Glomerular visceral epithelial cell (primary cell): ENCODE data around the gene ZBTB7C.

Experiments
- DNase-seq: peaks from one replicate; pipeline ENCODE4 v3.0.0-alpha.2; 2016; ENCODE audit errors: extremely low spot score

ZBTB7C gene

DNA sequence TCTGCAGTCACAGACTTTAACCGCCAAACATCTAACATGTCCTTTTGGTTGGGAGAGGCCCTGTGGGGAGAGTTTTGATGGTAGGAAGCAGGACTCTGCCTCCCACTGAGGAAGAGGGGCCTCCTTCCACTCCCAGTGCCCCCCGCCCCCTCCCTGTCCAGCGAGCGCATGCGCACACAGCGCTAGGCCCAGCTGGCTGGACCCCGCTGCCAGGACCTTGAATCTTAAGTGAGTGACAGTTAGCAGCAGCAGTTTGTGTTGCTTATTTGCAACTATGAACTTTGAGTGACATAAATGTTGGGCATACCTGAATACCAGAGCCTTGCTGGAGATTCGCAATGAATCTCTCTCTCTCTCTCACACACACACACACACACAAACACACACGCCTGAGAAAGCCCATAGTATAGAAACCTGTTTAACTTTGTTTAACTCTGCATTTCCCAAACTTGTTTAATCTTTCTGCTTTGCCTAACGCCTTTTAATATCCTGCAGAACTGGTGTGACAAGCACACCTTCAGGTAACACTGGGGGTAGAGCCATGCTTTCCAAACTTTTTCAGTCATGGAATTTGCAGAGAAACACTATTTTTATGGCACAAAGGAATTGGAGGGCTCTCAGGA lies 344.1 kb downstream of the ZBTB7C start:
- DNase-seq = no peak

- no peak for DNase-seq
These were observed 347.2 kb downstream of the ZBTB7C start for GRCh38 chr18:48061781-48062570.

DNA sequence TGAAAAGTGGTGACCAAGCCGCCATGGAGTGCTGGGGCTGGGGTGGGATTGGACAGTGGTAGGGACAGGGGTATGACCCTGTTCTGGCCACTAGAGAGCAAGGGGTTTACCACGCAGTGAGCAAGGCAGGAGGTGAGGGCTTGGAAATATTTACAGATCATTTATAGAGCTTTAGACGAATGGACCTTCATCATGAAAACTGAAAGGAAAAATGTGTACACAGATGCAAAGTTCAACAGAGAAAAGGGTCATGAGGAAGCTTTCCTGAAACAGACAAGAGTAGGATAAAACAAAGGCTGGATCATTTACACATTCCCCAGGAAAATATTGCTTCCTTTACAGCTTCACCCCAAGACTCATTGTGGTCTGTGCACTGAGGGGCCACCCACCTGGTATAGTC lies 348.2 kb downstream of the ZBTB7C start:
- no peak for DNase-seq

- DNase-seq = no peak
These were observed 348.8 kb downstream of the ZBTB7C start for GRCh38 chr18:48060346-48060745.

DNA sequence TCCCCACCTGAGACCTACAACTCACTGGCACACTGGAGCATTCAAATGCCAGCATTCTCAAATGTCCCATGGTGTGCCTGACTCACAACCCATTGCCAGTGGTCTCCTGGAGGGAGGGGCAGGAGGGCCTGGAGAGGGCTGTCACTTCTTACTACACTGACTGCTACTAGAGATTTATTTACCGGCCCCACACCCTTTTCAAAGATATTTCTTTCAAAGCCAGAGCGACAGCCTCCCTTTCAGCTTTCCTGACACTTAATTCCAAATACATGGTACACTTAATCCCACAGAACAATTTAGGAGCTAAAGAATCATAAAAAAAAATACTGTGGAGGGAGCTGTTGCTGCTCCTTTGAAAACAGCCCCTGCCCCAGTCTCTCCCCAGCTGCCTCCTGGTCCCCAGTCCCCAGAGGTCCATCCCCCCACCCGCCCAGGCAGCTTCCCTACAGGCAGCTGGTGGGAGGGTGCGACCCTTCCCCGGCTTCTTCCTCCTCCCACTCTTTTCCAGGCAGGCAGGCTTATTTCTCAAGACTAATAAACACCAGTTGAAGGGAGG lies 349.6 kb downstream of the ZBTB7C start:
- no peak for DNase-seq

DNA sequence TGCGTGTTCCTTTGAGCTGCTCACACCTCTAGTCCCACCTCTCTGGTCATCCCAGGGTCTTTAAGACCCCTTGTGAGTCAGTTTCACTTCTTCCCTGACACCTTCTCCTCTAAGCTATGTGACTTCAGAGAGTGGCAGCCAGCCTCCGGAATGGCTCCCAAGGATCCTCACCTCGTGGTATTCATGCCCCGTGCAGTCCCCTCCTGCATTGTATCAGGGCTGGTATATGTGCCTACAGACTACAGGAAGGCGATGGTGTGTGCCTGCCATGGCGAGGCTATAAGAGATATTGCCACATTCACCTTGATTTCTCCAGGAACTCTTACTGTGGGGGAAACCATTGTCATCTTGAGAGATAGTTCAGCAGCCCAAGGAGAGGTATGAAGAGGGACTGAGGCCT lies 350.7 kb downstream of the ZBTB7C start:
- DNase-seq = no peak

- no peak for DNase-seq
These were observed 352.2 kb downstream of the ZBTB7C start for GRCh38 chr18:48057018-48057417.

- no peak for DNase-seq
These were observed 353.8 kb downstream of the ZBTB7C start for GRCh38 chr18:48055351-48055750.

DNA sequence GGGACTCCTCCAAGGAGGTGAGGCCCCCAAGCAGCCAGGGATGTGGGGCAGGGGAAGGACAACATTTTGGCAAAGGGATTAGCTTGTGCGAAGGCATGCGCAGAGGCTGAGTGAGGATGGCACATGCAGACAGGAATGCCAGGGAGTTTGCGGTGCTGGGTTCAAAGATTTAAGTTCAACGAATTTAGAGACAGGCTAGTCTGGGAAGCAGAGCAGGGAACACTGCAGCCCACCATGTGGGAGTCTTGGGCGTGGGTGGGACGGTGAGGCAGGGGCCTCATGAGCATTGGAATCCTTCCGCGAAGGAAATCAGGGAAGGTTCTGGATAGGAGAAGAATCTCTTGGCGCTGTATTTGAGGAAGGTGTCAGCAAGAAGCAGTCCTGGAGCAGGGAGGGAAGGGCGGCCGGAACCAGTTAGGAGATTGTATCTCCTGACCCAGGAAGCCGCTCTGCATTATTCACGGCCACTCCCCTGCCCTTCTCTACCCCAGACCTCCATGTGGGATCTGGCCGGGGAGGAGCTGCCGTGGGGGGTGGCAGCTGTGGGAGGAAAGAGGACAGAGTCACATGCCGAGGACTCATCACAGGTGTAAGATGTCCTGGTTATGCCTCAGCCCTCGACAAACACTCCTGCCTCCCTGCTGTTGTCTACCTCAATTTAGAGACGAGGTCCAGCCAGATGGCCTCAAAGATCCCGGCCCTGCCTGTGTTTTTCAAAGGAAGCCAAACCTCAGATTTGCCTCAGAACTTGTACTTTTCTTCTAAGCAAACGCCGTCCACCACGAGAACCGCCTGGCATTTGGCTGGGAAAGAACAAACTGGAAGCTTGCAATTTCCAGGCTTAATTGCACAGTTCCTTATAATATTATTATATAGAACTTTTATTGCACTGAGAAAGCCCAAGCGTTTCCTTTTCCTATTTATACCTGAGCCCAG lies 355.0 kb downstream of the ZBTB7C start:
- no peak for DNase-seq

DNA sequence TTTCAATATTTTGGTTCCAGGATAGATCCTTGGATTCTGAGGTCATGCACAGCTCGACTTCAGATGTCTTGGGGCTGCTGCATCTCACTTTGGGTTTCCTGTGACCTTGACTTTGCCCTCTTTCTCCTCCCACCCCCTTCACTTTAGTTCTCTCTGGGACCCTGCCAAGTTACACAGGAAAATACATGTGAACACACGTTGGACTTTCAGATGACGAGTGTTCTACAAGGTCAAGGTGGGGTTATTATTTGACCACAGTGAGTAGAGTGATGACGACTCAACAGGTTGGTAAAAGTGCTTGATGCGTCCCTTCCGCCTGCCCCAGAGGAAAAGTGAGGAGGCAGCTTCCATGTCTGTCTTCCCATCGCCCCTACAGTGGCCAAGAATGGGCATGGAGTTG lies 356.3 kb downstream of the ZBTB7C start:
- DNase-seq = no peak

- DNase-seq = no peak
These were observed 357.0 kb downstream of the ZBTB7C start for GRCh38 chr18:48051945-48052840.

GRCh38 chr18:48050176-48050575 lies 359.0 kb downstream of the ZBTB7C start:
- no peak for DNase-seq

DNA sequence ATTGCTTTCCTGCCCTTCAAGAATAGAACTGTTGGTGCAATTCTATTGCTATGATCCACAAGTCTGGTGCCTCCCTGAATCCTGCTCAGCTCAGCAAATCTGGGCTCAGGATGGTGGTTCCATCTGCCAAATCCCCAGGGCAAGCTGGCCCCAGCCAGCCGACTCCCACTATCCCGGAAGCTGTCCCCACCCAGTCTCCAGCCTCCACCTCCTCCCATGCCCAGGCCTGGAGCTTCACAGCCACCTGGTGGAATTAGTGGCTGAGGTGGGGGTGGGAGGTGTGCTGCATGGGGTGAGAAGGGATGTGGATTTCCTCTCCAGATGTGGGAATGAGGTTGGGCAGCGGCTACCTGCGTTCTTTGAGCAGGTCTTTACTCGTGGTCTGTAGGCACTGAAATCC lies 359.4 kb downstream of the ZBTB7C start:
- no peak for DNase-seq

DNA sequence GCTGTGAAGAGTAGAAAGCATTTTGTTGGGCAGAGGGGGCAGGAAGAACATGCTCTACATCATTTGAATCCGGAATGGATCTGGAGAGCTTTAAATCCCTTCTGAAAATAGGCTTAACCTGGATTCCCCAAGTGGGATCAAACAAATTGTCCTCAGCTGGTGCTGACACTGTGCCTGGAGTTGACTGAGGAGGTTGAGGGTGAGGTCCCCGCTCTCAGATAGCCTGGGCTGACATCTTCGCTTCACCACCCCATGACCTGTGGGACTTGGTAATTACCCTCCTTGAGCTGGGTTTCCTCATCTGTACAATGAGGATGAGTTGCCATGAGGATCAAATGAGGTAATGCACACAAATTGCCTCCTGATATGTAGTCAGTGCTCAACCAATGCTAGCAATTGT lies 360.9 kb downstream of the ZBTB7C start:
- DNase-seq = no peak

GRCh38 chr18:48046843-48047242 lies 362.3 kb downstream of the ZBTB7C start:
- DNase-seq = no peak

GRCh38 chr18:48045744-48046143 lies 363.4 kb downstream of the ZBTB7C start:
- DNase-seq = no peak

GRCh38 chr18:48044944-48045343 lies 364.2 kb downstream of the ZBTB7C start:
- no peak for DNase-seq

- no peak for DNase-seq
These were observed 366.0 kb downstream of the ZBTB7C start for GRCh38 chr18:48043166-48043565.

DNA sequence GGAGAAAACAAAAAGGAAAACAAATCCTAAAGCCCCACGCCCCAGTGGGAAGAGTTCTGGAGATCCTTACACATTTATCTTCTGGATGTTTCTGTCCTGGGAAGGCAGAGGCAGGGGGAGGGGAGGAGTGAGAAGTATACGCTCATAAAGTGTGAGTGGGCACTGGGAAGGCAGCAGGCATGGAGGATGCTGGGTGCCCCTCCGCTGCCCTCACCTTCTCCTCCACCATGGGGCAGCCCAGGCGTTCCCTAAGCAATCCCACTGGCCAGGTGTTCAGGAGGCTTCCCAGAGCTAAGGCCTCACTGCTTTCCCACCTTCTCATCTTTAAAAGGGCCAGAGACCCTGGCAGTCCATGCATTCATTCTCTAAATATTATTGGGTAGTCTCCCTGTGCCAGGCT lies 366.8 kb downstream of the ZBTB7C start:
- DNase-seq = no peak

GRCh38 chr18:48040457-48041110 lies 368.6 kb downstream of the ZBTB7C start:
- DNase-seq = no peak
